Vagina (tissue), 2 donors: Measurements from ENCODE around the gene B9D1.

Experiments used
- POLR2A ChIP-seq, 2 donors: fragments of 450-650 bp; IDR thresholded peaks; one replicate each; pipeline ENCODE4 v1.6.1; 2017; ENCODE audit warnings: antibody characterized with exemption in 2 of 2, mild to moderate bottlenecking in 2 of 2, moderate library complexity in 2 of 2
- POLR2AphosphoS5 ChIP-seq, 2 donors: sonication (generic); formaldehyde crosslinking; IDR thresholded peaks; one replicate each; pipeline ENCODE4 v1.9.0; 2017; ENCODE audit warnings: antibody characterized with exemption in 2 of 2, mild to moderate bottlenecking in 2 of 2, low read depth in 1 of 2; ENCODE audit not compliant: insufficient read depth in 1 of 2
- TF ChIP-seq, protein P1 (sequence below), 3 experiments: fragments of 450-650 bp in 2 of 3; fragments of 200-600 bp in 1 of 3; sonication (generic) in 1 of 3; IDR thresholded peaks; one replicate each; pipeline ENCODE4 v1.5.1; 2017 to 2019; ENCODE audit warnings: antibody characterized with exemption in 3 of 3, mild to moderate bottlenecking in 2 of 3, moderate library complexity in 2 of 3

DNA sequence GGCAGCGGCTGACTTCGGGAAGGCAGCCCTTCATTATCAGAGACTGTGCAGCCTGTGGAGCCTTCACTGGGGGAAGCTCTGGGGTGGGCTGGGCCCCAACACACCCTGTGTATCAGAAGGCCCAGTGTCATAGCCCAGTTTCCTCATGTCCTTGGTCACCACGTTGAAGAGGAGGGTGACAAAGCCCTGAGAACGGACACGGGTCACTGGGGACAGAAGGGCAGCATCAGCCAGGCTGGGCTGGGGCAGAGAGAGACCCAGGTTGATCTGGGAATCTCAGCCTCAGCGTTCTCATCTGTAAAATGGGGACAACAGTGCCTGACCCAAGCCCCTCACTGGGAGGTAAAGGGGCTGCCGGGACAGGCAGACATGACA, 19.3 kb downstream of the B9D1 start:
- TF ChIP-seq POLR2A (IDR thresholded peaks at IDR 0.05) (no peak), POLR2AphosphoS5 (IDR thresholded peaks at IDR 0.05; ENCODE audit: insufficient read depth in 1 of 2, low read depth in 1 of 2) (no peak)
- TF ChIP-seq, protein P1, sequence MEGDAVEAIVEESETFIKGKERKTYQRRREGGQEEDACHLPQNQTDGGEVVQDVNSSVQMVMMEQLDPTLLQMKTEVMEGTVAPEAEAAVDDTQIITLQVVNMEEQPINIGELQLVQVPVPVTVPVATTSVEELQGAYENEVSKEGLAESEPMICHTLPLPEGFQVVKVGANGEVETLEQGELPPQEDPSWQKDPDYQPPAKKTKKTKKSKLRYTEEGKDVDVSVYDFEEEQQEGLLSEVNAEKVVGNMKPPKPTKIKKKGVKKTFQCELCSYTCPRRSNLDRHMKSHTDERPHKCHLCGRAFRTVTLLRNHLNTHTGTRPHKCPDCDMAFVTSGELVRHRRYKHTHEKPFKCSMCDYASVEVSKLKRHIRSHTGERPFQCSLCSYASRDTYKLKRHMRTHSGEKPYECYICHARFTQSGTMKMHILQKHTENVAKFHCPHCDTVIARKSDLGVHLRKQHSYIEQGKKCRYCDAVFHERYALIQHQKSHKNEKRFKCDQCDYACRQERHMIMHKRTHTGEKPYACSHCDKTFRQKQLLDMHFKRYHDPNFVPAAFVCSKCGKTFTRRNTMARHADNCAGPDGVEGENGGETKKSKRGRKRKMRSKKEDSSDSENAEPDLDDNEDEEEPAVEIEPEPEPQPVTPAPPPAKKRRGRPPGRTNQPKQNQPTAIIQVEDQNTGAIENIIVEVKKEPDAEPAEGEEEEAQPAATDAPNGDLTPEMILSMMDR (IDR thresholded peaks at IDR 0.05), result no peak
